GM12865 (cell line): ENCODE measurements around the gene TMEM115.

Source experiments
- DNase-seq: peaks from one replicate; pipeline ENCODE4 v3.0.0; 2010; ENCODE audit warnings: low read depth
- H3K4me3 ChIP-seq: 2 replicates; pipeline ENCODE4 v1.5.1; 2011; ENCODE audit warnings: mild to moderate bottlenecking, low read depth, low read length, control low read depth
- CTCF ChIP-seq: IDR thresholded peaks from 2 replicates; pipeline ENCODE4 v1.5.1; 2011; ENCODE audit warnings: low read length, control low read depth, low read depth, inconsistent platforms; ENCODE audit not compliant: insufficient read depth; ENCODE audit errors: missing control alignments

TMEM115 gene

DNA sequence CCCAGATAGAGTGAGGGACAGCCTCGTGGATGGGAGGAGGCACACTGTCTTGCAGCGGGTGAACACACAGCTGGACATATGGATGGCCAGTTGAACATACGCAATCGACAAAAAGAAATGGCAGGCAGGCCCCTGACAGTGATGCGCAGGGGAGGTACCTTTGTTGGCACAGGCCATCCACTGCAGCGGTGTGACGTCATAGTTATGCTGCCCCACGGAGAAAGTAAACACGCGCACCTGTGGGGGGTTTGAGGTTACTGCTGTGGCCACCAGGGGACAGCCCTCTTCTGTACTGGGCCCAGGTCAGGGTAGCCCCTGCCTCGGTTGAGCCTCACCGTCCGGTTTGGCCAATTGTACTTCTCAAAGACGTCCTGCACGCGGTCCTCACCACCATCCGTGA, 19.4 kb upstream of the TMEM115 start:
- no peak overlapping the region for H3K4me3 ChIP-seq
- DNase-seq: no peak
- no peak for TF ChIP-seq CTCF

DNA sequence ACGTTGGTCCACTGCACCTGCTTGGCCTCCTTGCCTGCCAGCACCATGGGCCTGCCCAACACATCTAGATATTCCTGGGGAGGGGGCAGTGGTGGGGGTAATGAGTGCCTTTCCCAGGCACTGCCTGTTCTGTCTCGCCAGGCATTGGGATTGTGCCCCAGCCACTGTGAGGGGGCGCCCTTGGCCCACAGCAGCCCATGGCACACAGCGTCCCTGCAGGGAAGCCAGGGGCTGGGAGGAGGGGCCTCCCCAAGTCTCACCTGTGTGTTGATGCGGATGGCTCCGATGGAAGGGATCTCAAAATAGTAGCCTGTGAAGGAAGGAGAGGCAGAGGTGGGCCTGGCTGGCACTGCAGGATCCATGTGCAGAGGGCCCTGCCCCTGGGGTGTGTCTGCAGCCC, 18.7 kb upstream of the TMEM115 start:
- H3K4me3 ChIP-seq: no peak overlapping the region
- no peak for DNase-seq
- no peak for TF ChIP-seq CTCF

DNA sequence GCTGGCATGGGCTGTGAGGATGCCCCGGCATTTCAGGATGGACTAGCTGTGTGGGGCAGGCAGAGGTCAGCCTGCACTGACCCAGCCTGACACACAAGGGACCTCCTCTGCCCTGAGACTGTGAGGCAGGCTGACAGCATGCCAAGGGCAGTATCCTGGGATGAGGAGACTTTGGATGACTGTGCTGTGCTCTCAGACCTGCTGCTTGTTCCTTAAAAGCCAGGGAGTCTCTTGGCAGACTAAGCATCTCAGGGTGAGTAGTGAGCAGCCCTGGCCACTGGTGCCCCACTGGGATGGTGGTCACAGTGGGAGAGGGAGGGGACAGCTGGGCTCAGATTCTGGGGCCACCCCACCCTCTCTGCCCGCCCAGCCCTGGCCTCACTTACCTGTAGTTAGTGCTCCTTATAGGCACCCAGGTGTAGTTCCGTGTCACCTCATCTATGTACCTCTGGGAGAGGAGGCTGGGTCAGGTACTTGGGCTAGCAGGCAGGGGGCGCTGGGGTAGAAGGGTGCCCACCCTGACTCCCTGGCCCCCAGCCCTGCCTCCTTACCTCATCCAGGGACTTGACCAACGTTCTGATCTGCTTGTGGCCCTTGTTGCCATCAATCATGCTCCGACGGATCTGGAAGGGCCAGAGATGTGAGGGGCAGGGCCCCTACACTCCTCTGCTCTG, 16.1 kb upstream of the TMEM115 start:
- TF ChIP-seq CTCF: no peak
- DNase-seq: no peak
- no peak overlapping the region for H3K4me3 ChIP-seq

DNA sequence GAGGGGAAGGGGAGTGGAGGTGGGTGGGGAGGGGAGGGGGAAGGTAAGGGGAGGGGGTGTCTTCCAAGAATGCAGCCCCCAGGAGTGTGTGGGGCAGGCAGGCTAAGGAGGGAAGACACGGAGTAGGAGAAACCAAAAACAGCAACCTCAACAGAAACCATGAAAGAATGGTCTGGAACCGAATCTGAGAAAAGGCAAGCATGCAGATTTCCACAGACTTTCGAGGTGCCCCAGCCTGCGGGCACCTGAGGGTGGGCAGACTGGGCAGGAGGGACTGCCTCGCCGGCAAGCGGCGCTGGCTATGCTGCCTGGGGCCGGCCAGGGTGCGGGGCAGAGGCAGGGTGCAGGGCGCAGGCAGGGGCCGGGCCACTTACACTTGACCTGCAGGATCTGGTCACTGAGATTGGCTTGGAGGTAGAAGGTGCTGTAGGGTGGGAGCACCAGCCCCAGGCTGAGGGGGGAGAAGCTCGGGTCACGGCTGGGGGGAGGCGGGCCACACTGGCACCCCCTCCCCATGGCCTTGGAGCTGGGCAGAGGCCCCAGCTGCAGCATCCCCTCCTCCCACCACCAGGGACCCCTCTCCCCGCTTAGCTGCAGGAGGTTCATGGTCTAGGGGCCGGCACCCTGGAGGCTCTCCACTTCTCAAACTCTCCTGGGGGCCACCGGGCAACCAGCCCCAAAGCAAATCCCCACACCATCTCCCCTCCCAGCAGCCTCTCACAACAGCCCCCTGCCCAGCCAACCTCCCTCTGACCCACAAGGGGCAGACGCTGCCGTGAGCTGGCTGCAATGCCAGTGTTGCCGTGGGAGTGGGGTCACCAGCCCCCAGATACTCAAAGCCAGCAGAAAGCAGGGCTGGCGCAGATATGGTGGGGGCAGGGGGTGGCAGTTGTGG, 15.3 kb upstream of the TMEM115 start:
- no peak for TF ChIP-seq CTCF
- no peak overlapping the region for H3K4me3 ChIP-seq
- no peak for DNase-seq

GRCh38 chr3:50373146-50374051, 14.1 kb upstream of the TMEM115 start:
- no peak for DNase-seq
- no peak for TF ChIP-seq CTCF
- no peak overlapping the region for H3K4me3 ChIP-seq

DNA sequence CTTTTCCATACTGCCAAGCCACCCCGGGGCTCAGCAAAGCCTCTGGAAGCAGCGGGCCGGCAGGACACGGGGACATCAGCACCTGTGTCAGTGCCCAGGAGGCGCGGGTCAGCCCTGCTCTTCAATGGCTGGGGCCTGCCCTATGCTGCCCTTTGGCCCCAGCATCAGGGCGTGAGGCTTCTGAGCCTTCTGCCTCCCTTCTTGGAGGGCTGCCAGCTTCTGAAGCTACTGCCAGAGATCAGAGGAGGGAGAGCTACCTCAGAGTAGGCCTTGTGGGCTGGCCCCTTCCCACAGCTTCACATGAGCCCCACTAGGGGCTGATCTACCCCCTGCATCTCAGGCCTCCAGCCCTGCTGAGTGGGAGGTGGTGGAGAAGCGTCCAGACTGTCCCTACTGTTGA, 13.0 kb upstream of the TMEM115 start:
- H3K4me3 ChIP-seq: no peak overlapping the region
- no peak for TF ChIP-seq CTCF
- no peak for DNase-seq
